HG02981 (cell line): ENCODE measurements around the gene ABL2.
"Not testable (repeated sequence)": the region's sequence is repeated elsewhere in the genome, so short reads cannot be mapped to it uniquely, and the experiment has no call there.

Experiments used
- ATAC-seq: cut with Tn5 transposase; IDR thresholded peaks from one replicate; pipeline ENCODE4 v1.9.1; 2021; ENCODE audit warnings: mild to moderate bottlenecking, moderate library complexity; ENCODE audit not compliant: unreplicated experiment

The ABL2 gene

GRCh38 chr1:179175011-179175841, 54.3 kb downstream of the ABL2 start:
- ATAC-seq: no peak

DNA sequence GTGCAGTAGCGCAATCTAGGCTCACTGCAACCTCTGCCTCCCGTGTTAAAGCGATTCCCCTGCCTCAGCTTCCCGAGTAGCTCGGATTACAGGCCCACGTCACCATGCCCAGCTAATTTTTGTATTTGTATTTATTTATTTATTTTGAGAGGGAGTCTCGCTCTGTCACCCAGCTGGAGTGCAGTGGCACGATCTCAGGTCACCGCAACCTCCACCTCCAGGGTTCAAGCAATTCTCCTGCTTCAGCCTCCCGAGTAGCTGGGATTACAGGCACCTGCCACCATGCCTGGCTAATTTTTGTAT, 59.1 kb downstream of the ABL2 start:
- not testable (repeated sequence) for ATAC-seq

GRCh38 chr1:179169616-179170467, 59.6 kb downstream of the ABL2 start:
- no peak for ATAC-seq

GRCh38 chr1:179168536-179168935, 60.9 kb downstream of the ABL2 start:
- ATAC-seq: no peak

- no peak for ATAC-seq
Observed at GRCh38 chr1:179167955-179168354, 61.5 kb downstream of the ABL2 start.

DNA sequence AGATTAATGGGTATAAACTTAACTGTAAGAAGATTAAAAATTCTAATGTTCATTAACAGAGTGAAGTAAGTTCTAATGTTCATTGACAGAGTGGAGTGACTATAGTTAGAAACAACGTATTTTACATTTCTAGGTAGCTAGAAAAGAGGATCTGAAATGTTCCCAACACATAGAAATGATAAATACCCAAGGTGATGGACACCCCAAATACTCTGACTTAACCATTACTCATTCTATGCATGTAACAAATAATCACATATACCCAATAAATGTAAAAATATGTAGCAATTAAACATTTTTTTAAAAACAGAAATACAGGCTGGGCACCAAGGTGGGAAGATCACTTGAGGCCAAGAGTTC, 62.1 kb downstream of the ABL2 start:
- peak; percentile 60 for ATAC-seq

GRCh38 chr1:179166663-179167417, 62.6 kb downstream of the ABL2 start:
- no peak for ATAC-seq

GRCh38 chr1:179164494-179164893, 65.0 kb downstream of the ABL2 start:
- ATAC-seq: no peak

- no peak for ATAC-seq
Observed at GRCh38 chr1:179156708-179157107, 72.8 kb downstream of the ABL2 start.

DNA sequence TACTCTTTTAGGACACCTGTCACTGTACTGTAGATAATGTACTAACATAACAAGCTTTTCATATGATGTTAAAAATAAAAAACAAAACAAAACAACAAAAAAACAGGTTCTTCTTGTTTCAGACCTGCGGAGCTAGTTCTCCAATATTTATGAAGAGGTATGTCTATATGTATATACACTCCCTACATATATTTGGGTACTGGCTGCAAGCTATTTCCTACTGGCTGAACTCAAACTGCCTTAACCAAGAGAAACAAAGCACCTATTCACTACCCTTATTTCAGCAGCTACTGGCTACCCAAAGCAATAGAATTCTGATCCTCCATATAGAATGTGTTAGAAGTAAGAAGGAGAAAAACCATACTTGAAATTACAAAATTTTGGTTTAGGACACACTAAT, 73.5 kb downstream of the ABL2 start:
- ATAC-seq: no peak

DNA sequence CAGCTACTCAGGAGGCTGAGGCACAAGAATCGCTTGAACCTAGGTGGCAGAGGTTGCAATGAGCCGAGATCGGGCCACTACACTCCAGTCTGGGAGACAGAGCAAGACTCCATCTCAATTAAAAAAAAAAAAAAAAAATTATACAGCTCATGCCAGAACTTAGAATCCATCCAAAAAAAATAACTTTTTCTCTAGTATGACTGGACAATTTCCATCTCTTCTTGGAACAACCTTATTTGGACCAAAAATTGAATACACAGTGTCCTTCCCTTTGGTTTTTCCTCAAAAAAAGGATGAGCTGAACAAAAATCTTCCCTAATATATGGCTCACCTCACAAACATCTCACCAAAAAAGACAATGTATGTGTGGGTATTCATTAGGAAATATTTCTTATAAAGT, 73.9 kb downstream of the ABL2 start:
- ATAC-seq: no peak

- no peak for ATAC-seq
Observed at GRCh38 chr1:179154437-179154836, 75.0 kb downstream of the ABL2 start.

- no peak for ATAC-seq
Observed at GRCh38 chr1:179153217-179153616, 76.3 kb downstream of the ABL2 start.

GRCh38 chr1:179151908-179152682, 77.4 kb downstream of the ABL2 start:
- ATAC-seq: peak; percentile 69

DNA sequence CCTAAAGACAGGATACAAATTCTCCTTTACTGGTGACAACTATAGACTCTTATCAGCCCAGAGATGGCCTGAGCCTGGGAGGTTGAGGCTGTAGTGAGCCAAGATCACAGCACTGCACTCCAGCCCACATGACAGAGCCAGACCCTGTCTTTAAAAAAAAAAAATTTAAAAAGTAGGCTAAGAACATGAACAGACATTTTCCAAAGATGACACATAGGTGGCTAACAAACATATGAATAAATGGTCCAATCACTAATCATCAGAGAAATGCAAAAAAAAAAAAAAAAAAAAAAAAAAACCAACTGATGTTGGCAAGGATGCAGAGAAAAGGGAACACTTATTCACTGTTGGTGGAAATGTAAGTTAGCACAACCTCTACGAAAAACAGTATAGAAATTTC, 82.6 kb downstream of the ABL2 start:
- no peak for ATAC-seq

GRCh38 chr1:179146476-179146875, 83.0 kb downstream of the ABL2 start:
- no peak for ATAC-seq

GRCh38 chr1:179145521-179145920, 84.0 kb downstream of the ABL2 start:
- ATAC-seq: no peak

- no peak for ATAC-seq
Observed at GRCh38 chr1:179144626-179145025, 84.9 kb downstream of the ABL2 start.

DNA sequence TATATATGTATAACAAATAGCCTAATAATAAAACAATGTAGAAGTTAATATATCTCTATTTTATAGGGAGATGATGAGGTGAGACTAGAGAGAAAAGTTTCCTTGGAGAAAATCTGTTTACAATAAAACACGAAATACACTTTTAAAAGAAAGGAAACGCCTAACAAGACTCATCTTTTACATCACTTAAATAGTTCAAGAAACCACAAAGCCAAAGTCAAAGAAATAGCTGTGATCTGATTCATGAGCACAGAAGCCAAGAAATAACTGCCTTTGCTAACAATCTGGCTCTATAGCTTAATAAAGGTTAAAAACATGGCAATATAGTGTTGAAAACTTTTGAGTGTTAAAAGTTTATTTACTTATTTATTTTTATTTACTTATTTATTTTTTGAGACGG, 86.2 kb downstream of the ABL2 start:
- no peak for ATAC-seq

DNA sequence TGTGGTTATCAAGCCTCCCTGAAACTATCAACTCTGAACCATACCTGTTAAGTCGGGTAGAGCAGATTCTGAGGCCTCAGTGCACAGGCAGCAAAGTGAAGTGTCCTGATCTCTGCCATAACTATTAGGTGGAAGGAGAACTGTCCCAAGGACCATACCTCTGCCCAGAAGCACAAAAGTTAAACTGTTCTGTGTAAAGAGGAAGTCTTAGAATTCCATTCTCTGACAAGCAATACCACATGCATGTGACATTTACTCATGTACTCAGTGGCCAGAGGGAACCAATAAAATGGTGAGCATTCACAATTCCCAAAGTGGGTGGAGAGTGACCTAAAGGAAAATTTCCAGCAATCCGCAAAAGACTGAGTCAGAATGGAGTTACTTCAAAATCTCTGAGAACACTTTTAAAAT, 86.6 kb downstream of the ABL2 start:
- no peak for ATAC-seq
